GM18498 (cell line): ENCODE data around the gene LHFPL3.

ENCODE experiments used
- ATAC-seq: cut with Tn5 transposase; IDR thresholded peaks from one replicate; pipeline ENCODE4 v1.9.1; 2021; ENCODE audit warnings: mild to moderate bottlenecking, moderate library complexity; ENCODE audit not compliant: unreplicated experiment

Gene LHFPL3

DNA sequence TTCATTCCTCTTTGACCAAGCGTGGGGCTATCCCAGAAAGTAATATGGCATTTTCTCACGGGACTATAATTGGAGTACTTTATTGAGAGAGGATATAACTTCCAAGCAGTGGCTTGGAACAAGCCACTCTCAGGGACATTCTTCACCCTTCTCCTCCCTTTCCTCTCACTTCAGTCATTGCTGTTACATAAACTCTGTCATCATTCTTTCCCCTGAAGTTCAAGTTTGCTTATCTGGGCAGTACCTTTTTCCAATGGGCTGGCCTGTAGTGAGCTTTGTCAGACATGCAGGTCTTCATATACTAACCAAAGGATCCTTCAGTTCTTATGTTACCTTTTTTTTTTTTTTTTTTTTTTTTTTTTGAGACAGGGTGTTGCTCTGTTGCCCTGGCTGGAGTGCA, 626.9 kb downstream of the LHFPL3 start:
- ATAC-seq, result no peak
